ENCODE data around the gene LMO1.

LMO1 gene

DNA sequence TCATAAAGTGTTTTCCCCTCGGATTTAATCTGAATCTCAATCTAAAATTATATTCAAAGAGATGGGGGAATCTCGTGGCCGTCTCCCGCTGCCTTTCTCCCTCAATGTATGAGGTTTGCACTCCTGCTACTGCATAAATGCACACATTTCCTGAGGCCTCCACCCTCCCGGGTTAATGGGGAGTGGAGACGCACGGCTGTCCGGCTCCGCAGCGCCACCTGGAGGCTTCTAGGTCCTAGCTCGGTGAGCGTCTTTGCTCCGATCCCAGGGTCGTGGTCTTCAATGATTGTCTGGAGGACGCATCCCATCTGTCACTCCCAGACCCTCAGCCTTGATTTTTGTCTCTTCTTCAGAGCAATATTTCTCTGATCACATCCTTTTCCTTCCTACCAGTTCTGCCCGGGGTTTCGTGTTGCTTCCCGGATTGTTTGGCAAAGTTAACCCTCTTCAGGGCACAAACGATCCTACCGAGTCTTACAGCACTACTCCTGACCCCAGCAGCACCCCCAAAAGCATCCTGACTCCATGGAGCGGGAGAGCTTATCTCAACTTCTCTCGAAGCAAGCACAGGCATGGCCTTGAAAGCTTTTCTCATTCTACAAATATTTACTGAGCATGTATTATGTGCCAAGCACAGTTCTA lies at the start of gene LMO1:
Gene LMO1 (minus strand): TSS at position 110 of the 642 bp plus-strand sequence. CDS start 516 bp downstream, outside the sequence.
- DNase-seq = peak; percentile 86 to 95

GRCh38 chr11:8312986-8313385 lies 49.3 kb upstream of the LMO1 start:
- no peak for DNase-seq

DNA sequence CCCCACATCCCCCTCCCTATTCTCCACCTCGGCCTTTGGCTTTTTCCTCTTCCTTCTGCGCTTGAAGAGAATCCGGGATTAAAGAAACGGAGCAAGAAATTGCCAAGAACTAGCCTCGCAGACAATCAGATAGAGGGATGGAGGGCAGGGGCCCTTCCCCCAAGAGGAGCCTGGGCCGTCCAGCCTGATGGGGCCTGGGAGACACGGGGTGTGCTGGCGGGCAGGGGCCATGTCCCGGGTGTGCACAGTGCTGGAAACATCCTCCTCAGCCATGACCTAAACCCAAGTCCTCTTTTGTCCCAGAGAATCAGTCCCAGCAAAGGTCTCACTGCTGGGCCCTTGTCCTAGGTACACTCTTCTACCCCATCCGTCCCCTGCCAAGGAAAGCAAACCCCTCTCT lies 47.7 kb upstream of the LMO1 start:
- DNase-seq = no peak

GRCh38 chr11:8310743-8311298 lies 47.1 kb upstream of the LMO1 start:
- DNase-seq = no peak

GRCh38 chr11:8309862-8310261 lies 46.2 kb upstream of the LMO1 start:
- DNase-seq = peak in 1 of 2 experiments; percentile 75

GRCh38 chr11:8309311-8309710 lies 45.6 kb upstream of the LMO1 start:
- no peak for DNase-seq

DNA sequence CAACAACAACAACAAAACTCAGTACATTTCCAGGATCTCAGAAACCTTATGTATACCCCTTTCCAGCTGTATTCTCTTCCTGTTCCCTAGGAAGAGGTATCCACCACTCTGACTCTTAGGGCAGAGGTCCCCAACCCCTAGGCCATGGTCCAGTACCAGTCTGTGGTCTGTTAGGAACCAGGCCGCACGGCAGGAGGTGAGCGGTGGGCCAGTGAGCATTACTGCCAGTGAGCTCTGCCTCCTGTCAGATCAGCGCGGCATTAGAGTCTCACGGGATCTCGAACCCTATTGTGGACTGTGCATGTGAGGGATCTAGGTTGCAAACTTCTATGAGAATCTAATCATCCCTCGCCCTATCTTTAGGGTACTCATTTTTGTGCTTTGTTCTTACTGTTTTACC lies 43.9 kb upstream of the LMO1 start:
- DNase-seq = no peak

GRCh38 chr11:8301622-8302021 lies 37.9 kb upstream of the LMO1 start:
- no peak for DNase-seq

GRCh38 chr11:8298801-8299786 lies 35.4 kb upstream of the LMO1 start:
- DNase-seq = no peak

DNA sequence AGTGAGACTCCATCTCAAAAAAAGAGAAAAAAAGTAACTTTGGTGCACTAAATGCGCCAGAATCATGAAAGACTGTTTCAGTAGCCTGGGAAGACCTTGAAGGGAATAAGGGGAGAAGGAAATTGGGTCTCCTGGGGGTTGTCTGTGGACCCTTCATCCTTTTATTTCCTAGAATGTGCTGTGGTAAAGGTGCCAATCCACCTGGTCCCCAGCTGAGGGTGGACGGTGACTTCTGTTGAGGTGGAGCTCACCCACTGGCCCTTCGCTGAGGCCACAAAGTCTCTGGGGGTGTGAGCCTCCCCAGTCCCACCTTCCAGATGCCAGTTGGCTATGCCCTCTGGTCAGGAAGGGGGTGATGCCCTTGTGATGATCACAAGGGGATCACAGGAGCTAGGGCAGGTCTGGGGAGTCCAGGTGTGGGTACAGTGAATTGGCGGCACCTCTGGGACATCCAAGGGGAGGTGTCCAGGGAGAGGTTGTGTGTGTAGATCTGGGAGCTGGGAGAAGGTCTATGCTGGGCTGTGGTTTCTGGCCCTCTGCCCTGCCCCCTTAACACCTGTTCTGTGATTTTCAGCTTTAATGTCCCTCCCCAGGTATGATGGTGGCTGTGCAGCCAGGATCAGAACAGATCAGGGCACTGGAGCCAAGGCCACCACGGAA lies 34.2 kb upstream of the LMO1 start:
- no peak for DNase-seq

- no peak for DNase-seq
Measured at GRCh38 chr11:8296872-8297271, 33.2 kb upstream of the LMO1 start.

DNA sequence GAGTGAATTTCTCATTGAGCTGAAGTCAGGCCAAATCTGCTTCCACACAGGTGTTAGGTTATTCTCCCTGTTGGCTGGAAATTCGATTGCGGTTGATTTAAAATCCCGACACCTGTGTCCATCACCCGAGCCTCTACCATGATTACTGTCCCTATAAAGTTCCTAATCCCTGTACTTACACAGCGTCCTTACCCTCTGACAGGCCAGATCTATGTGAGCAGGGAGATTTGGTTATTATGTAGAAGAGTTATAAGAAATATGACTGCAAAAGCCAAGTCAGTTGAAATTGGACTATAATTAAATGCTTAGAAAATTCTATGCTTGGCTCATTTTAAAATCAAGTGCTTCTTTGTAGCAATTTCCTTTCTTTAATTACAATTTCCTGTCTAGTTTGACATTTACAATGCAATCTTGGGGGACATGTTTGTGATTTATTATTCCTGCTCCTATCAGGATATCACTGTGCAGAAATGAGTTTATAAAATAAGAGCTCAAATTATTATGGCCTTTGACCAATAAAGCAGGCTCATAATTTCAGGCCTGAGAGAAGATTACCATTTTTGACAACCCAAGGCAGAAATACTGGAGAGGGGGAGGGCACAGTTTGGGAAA lies 32.5 kb upstream of the LMO1 start:
- DNase-seq = no peak

DNA sequence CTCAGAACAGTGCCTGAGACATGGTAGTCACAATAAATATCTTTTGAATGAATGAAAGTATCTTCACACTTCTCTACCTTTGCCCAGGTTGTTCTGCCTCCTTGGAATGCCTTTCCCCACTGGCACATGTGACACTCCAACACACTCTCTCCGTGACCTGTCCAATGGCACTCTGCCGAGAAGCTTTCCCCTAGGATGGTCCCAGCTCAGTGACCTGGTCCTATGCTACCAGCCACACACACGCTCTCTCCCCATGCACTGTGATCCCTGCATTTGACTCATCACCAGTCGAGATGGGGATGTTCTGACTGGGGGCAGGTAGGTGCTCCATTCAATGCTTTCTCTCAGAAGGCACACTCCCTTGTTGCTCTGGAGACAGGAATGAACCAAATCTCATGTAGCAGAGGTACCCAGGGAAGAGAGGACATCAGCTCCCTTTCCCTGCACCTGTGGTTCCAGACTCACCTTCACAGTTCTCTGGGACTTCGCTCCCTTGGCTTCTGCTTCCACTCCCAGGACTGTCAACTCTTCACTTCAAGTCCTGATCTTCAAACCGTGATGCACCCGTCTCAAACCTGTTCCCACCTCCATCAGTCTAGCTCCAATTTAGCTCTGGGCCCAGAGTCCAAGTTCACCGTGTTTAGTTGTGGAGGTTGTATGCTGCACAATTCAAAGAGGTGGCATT lies 30.7 kb upstream of the LMO1 start:
- no peak for DNase-seq

GRCh38 chr11:8293171-8293570 lies 29.5 kb upstream of the LMO1 start:
- no peak for DNase-seq

DNA sequence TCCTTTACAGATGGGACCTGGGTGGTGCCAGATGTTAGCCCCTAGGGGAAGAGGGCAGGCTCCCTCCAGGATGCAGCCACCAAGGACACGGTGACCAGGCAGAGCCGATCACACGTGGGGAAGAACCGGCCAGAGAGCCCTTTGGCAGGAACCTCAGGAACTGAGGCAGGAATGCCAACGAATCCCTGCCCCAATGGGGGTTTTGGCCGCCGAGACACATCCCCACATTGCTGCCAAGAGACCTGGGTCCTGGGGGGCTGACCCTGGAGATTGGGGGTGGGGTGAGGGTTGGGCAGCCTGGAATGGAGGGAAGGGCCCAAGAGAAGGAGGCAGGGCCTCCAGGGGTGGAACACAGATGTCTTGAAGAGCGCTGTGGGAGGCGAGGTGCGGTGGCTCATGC lies 28.7 kb upstream of the LMO1 start:
- DNase-seq = no peak

GRCh38 chr11:8291421-8292350 lies 28.0 kb upstream of the LMO1 start:
- DNase-seq = no peak

DNA sequence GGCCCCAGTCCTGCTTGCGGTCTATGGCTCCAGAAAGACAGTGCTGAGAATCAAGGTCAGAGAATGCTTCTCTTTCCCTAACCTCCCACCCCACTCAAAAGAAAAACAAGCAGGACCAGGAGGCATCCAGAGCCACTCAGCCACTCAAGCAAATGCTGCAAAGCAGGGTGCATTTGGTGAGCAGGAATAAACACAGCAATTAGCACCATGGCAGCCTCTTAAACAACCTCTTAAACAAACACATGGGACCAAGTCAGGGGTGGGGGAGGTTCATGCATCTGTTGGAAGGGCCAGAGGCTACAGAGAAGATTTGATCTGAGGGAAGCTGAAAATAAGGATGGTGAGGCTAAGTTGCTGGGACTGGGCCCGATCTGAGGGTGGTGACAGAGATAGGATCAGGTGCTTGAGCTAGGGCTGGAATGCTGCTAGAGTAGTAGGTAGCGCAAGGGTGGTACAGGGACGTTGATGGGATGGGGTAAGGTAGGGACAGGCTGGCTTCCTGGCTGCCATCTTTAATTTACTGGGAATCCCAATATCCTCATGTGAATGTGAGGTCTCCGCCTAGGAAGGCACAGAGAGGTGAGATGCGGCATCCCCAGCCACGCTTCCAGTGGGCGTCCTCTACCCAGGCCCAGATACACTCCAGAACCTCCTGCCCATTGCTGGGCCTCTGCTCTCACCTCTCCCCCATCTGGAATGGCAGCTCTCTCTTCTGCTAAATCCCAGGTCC lies 26.6 kb upstream of the LMO1 start:
- peak in 1 of 2 experiments; percentile 44 for DNase-seq

GRCh38 chr11:8289492-8289918 lies 25.8 kb upstream of the LMO1 start:
- peak in 1 of 2 experiments; percentile 71 for DNase-seq

- peak; percentile 98 to 99 for DNase-seq
Measured at GRCh38 chr11:8288824-8289491, 25.3 kb upstream of the LMO1 start.
